Neural cell (in vitro differentiated cells): ENCODE measurements around the gene OR51E1. TPM values are rescaled to one million over a fixed set of nuclear protein-coding genes. Genes with fewer than 3 reads are reported as not detected.

ENCODE experiments used
- H2AFZ ChIP-seq: fragments of 200-600, 300-800 bp; sonication (generic), shearing (Covaris generic); 2 replicates; pipeline ENCODE4 v1.6.0; 2014; ENCODE audit warnings: low read depth, mild to moderate bottlenecking, antibody characterized with exemption, low read length, moderate library complexity
- H3F3A ChIP-seq: fragments of 200-600 bp; shearing (Covaris generic); 2 replicates; pipeline ENCODE4 v1.6.1; 2016; ENCODE audit warnings: mild to moderate bottlenecking, moderate library complexity, mixed read lengths, antibody characterized with exemption, low read length; ENCODE audit not compliant: insufficient read depth, poor library complexity, severe bottlenecking
- H3K27ac ChIP-seq: fragments of 200-600, 300-800 bp; sonication (generic), shearing (Covaris generic); 2 replicates; pipeline ENCODE4 v1.5.1; 2014; ENCODE audit warnings: mild to moderate bottlenecking, low read length, moderate library complexity
- H3K27me3 ChIP-seq: fragments of 300-800, 200-600 bp; sonication (generic), shearing (Covaris generic); 2 replicates; pipeline ENCODE4 v1.6.0; 2014; ENCODE audit warnings: mild to moderate bottlenecking, low read depth, low read length, moderate library complexity; ENCODE audit not compliant: insufficient read depth
- H3K36me3 ChIP-seq: fragments of 300-800, 200-600 bp; sonication (generic), shearing (Covaris generic); 2 replicates; pipeline ENCODE4 v1.5.1; 2014; ENCODE audit warnings: mild to moderate bottlenecking, antibody characterized with exemption, low read length, moderate library complexity; ENCODE audit not compliant: insufficient read depth
- H3K4me2 ChIP-seq: fragments of 300-800, 200-600 bp; sonication (generic), shearing (Covaris generic); 2 replicates; pipeline ENCODE4 v1.6.0; 2014; ENCODE audit warnings: mild to moderate bottlenecking, low read length
- H3K4me3 ChIP-seq: fragments of 300-800, 200-600 bp; sonication (generic), shearing (Covaris generic); 2 replicates; pipeline ENCODE4 v1.5.1; 2014; ENCODE audit warnings: mild to moderate bottlenecking, low read length, moderate library complexity
- H3K79me2 ChIP-seq: fragments of 200-600 bp; shearing (Covaris generic); replicated peaks from 2 replicates; pipeline ENCODE4 v1.6.0; 2014; ENCODE audit warnings: mild to moderate bottlenecking, low read length, moderate library complexity; ENCODE audit not compliant: insufficient read depth
- H3K9ac ChIP-seq: fragments of 300-800, 200-600 bp; sonication (generic), shearing (Covaris generic); 2 replicates; pipeline ENCODE4 v1.6.1; 2016; ENCODE audit warnings: mild to moderate bottlenecking, low read length, mixed read lengths
- H3K9me2 ChIP-seq: fragments of 200-600 bp; shearing (Covaris generic); 2 replicates; pipeline ENCODE4 v1.6.1; 2016; ENCODE audit warnings: mild to moderate bottlenecking, low read length, mixed read lengths; ENCODE audit not compliant: insufficient read depth
- H3K9me3 ChIP-seq: fragments of 200-600, 300-800 bp; sonication (generic), shearing (Covaris generic); 2 replicates; pipeline ENCODE4 v1.6.1; 2016; ENCODE audit warnings: mild to moderate bottlenecking, mixed run types, low read length, moderate library complexity, mixed read lengths
- H4K20me1 ChIP-seq: fragments of 200-600 bp; shearing (Covaris generic); 2 replicates; pipeline ENCODE4 v1.6.1; 2016; ENCODE audit warnings: mild to moderate bottlenecking, mixed run types; ENCODE audit not compliant: insufficient read depth
- EP300 ChIP-seq: fragments of 450-650 bp; conservative IDR thresholded peaks from 2 replicates; pipeline ENCODE4 v1.6.1; 2014; ENCODE audit warnings: antibody characterized with exemption, mild to moderate bottlenecking, moderate library complexity; ENCODE audit not compliant: poor library complexity, severe bottlenecking
- EZH2 ChIP-seq: fragments of 200-600, 300-800 bp; shearing (Covaris generic), sonication (generic); IDR thresholded peaks from 2 replicates; pipeline ENCODE4 v1.6.1; 2014; ENCODE audit warnings: antibody characterized with exemption, low read length, borderline replicate concordance, mild to moderate bottlenecking; ENCODE audit not compliant: insufficient read depth, poor library complexity, severe bottlenecking
- MXI1 ChIP-seq: fragments of 450-650 bp; conservative IDR thresholded peaks from 2 replicates; pipeline ENCODE4 v1.6.1; 2014; ENCODE audit warnings: antibody characterized with exemption, mild to moderate bottlenecking; ENCODE audit not compliant: poor library complexity, severe bottlenecking
- POLR2AphosphoS5 ChIP-seq: IDR thresholded peaks from 2 replicates; pipeline ENCODE4 v1.6.1; 2012
- RAD21 ChIP-seq: fragments of 450-650 bp; conservative IDR thresholded peaks from 2 replicates; pipeline ENCODE4 v1.6.1; 2014; ENCODE audit warnings: antibody characterized with exemption, mild to moderate bottlenecking, moderate library complexity
- SMC3 ChIP-seq: fragments of 450-650 bp; conservative IDR thresholded peaks from 2 replicates; pipeline ENCODE4 v1.6.1; 2014; ENCODE audit warnings: antibody characterized with exemption, mild to moderate bottlenecking, moderate library complexity; ENCODE audit not compliant: poor library complexity
- TAF1 ChIP-seq: IDR thresholded peaks from 2 replicates; pipeline ENCODE4 v1.6.1; 2012; ENCODE audit warnings: low read depth
- polyA plus RNA-seq: library from polyadenylated mRNA; depleted of rRNA; stranded (reverse); fragments of >200 nt; gene quantifications from 2 replicates; pipeline ENCODE4 v1.2.3, GENCODE V29; 2014
- TF ChIP-seq, protein P1 (sequence below): IDR thresholded peaks from 2 replicates; pipeline ENCODE4 v1.6.1; 2012; ENCODE audit warnings: borderline replicate concordance
- TF ChIP-seq, protein P2 (sequence below): fragments of 450-650 bp; IDR thresholded peaks from 2 replicates; pipeline ENCODE4 v1.5.1; 2014; ENCODE audit warnings: antibody characterized with exemption, mild to moderate bottlenecking, moderate library complexity; ENCODE audit not compliant: poor library complexity, severe bottlenecking

Gene OR51E1
- polyA plus RNA-seq, 1 donor from 2014 or later = not detected

DNA sequence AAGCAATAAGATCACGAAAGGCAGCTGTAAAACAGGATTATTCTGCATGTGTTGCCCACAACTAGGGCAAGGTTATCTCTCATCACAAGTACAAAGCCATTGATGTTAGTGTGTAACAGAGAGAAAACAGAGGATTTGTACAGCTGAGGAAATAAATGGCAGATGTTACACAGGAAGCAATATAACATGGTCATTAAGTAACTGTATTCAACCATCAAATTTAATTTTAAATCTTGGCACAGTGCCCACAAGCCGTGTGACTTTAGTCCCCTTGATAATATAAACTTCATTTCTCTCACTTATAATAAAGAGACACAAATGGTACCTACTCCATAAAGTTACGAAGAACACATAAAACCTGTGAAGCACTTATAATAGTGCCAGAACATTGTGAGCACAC lies 36.6 kb downstream of the OR51E1 start:
- H3K27ac ChIP-seq = no peak overlapping the region
- H3K4me2 ChIP-seq = no peak overlapping the region
- TF ChIP-seq MXI1 = no peak
- no peaks in the 10 kb centered on the region for H4K20me1 ChIP-seq
- no peak overlapping the region for H3K9ac ChIP-seq
- no peaks in the 10 kb centered on the region for H3K27me3 ChIP-seq
- no peaks in the 10 kb centered on the region for H3K36me3 ChIP-seq
- no peaks in the 10 kb centered on the region for H3K79me2 ChIP-seq
- H3K4me3 ChIP-seq = no peak overlapping the region
- no peaks in the 10 kb centered on the region for H3F3A ChIP-seq
- H2AFZ ChIP-seq = no peak overlapping the region
- H3K9me2 ChIP-seq = no peaks in the 10 kb centered on the region
- no peaks in the 10 kb centered on the region for H3K9me3 ChIP-seq

DNA sequence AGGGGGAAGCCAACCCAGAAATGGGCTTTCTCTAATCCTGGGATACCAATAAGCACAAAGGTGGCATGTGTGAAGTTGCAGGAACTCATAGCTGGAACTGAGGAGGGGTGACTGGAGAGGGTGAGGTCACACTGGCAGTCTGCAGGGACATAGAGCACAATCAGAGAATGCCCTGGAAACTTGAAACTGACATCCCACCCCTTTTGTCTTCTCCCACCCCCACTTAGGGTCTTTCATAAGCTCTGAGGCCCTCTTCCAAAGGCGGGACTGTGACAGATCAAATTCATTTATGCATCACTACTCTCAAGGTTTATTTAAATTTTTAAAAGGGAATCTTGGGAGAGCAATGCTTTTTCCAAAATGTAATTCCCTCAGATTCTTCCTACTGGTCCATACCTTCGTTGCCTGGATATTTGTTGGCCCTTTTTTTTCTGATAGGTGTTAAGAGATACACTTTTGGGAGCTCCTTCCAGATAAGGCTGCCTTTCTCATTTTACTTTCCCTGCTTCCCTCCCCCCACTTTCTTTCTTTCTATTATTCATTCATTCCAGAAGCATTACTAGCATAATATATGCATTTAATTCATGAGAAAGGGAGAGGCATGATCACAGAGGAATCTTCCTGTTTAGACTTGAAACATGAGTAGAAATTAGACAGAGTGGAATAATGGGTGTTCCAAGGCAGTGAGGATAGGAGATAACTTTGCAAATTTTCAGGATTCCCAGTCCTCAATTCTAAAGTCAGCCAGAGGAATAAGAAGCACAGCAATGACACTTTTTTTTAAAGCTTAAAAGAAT lies 39.0 kb downstream of the OR51E1 start:
- Histone ChIP-seq H3K36me3 (no peaks in the 10 kb centered on the region), H3K27me3 (no peaks in the 10 kb centered on the region), H3K9ac (no peak overlapping the region), H4K20me1 (no peaks in the 10 kb centered on the region), H3F3A (no peaks in the 10 kb centered on the region), H3K79me2 (no peaks in the 10 kb centered on the region), H3K4me2 (no peak overlapping the region), H3K4me3 (no peak overlapping the region), H3K27ac (no peak overlapping the region), H3K9me2 (no peaks in the 10 kb centered on the region), H3K9me3 (no peaks in the 10 kb centered on the region), H2AFZ (no peak overlapping the region)
- TF ChIP-seq RAD21 (no peak), MXI1 (no peak), EP300 (no peak), SMC3 (no peak), POLR2AphosphoS5 (no peak), TAF1 (no peak), EZH2 (no peak)
- TF ChIP-seq, protein P1, sequence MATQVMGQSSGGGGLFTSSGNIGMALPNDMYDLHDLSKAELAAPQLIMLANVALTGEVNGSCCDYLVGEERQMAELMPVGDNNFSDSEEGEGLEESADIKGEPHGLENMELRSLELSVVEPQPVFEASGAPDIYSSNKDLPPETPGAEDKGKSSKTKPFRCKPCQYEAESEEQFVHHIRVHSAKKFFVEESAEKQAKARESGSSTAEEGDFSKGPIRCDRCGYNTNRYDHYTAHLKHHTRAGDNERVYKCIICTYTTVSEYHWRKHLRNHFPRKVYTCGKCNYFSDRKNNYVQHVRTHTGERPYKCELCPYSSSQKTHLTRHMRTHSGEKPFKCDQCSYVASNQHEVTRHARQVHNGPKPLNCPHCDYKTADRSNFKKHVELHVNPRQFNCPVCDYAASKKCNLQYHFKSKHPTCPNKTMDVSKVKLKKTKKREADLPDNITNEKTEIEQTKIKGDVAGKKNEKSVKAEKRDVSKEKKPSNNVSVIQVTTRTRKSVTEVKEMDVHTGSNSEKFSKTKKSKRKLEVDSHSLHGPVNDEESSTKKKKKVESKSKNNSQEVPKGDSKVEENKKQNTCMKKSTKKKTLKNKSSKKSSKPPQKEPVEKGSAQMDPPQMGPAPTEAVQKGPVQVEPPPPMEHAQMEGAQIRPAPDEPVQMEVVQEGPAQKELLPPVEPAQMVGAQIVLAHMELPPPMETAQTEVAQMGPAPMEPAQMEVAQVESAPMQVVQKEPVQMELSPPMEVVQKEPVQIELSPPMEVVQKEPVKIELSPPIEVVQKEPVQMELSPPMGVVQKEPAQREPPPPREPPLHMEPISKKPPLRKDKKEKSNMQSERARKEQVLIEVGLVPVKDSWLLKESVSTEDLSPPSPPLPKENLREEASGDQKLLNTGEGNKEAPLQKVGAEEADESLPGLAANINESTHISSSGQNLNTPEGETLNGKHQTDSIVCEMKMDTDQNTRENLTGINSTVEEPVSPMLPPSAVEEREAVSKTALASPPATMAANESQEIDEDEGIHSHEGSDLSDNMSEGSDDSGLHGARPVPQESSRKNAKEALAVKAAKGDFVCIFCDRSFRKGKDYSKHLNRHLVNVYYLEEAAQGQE = no peak
- TF ChIP-seq, protein P2, sequence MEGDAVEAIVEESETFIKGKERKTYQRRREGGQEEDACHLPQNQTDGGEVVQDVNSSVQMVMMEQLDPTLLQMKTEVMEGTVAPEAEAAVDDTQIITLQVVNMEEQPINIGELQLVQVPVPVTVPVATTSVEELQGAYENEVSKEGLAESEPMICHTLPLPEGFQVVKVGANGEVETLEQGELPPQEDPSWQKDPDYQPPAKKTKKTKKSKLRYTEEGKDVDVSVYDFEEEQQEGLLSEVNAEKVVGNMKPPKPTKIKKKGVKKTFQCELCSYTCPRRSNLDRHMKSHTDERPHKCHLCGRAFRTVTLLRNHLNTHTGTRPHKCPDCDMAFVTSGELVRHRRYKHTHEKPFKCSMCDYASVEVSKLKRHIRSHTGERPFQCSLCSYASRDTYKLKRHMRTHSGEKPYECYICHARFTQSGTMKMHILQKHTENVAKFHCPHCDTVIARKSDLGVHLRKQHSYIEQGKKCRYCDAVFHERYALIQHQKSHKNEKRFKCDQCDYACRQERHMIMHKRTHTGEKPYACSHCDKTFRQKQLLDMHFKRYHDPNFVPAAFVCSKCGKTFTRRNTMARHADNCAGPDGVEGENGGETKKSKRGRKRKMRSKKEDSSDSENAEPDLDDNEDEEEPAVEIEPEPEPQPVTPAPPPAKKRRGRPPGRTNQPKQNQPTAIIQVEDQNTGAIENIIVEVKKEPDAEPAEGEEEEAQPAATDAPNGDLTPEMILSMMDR = no peak
